GM19099 (cell line): Measurements from ENCODE around the gene AK3.

Source experiments
- POLR2A ChIP-seq: IDR thresholded peaks from 3 replicates; pipeline ENCODE4 v1.6.1; 2011; ENCODE audit warnings: low read depth; ENCODE audit not compliant: insufficient read length; ENCODE audit errors: extremely low read depth

AK3 gene

DNA sequence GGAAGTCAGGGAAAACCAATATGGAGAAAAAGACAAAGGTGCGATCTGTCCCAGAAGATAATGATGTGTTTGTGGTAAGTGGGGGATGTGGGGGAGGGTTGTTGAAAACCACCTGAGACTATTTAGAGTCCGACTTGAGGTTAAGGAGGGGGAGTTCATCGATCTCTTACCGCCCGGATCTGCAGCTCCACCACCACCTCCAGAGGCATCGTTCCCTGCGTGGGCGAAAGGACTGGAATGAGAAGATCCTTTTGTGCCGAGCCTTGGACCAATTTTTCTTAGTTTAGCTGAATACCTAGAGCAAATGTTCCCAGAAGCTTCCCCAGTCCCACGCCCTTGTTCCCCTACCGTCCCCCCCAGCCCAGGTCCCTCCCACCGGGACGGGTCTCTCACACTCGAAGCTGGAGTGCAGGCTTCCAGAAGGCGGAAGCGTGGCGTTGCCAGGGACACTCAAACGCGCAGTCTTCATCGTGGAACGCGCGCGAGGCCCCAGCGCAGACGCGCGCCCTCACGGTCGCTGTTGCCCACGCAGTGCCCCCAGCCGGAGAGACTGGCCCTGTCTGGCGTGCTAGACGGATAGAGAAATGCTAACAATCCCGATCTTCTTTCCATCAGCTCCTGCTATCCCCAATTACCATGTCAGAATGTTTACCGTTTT lies 74.8 kb downstream of the AK3 start, which contains the start of gene SPATA6L:
SPATA6L (minus strand) TSS at position 439 of the 658 bp plus-strand sequence; CDS start at position 209, 230 bp downstream.
- peak; percentile 33 for TF ChIP-seq POLR2A

DNA sequence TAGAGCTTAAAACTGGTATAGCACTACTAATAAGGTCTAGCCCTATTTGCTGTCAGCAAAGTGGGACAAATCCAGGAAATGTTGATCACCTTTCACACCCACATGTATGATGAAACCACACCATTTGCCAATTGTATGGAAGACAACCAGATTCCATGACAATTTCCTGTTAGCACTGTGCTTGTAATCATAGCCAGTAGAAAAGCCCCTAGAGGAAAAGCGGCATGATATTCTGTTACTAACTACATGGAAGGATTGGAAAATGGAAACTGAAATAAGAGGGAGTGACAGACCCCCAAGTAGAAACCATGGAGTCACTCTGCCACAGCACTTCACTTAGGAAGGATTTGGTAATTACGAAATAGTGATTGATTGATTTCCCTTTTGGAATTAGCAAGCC lies 75.6 kb downstream of the AK3 start:
- TF ChIP-seq POLR2A: no peak

DNA sequence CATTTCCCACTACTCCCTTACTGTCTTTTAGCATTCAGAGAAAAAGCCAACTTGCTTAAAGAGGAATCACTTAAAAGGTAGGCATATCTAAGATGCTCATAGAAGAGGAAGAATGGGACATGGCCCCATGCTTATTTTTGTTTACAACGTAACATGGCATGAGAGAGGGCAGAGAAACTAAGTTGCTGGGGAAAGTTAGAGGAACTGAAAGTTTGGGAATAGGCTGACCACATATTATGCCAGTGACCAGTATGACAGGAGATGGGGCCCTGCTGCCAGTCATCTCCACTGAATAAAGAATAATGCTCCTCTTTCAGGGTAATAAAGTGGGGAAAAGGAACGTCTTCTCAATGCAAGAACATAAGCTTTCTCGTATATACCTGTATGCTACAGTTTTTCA lies 77.0 kb downstream of the AK3 start:
- no peak for TF ChIP-seq POLR2A

DNA sequence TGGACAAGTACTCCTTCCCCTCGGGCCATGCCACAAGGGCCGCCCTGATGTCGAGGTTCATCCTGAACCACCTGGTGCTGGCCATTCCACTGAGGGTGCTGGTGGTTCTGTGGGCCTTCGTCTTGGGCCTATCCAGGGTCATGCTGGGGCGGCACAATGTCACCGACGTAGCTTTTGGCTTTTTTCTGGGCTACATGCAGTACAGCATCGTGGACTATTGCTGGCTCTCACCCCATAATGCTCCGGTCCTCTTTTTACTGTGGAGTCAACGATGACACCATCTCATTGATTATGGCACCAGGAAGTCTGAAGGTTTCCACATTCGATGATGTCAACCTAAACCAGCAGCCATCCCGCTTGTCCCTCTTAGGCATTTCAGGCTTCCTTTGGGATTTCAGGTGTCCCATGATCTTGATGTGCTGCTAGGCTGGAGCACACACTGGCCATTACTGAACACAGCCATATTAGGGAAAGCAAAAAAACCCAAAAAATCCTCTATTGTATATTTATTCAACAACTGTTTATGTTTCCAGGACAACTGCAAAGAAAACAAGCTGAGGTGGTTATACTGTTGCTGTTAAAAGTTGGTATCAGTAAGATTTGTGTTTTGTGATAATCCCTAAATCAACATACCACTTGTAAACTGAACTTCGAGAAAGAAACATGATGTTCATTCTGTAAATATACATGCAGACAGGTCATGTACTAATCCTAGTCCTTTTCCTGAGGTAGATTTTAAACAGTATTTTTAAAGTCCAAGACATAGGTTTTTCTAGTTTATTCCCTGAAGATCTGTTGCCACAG lies 77.8 kb downstream of the AK3 start:
- TF ChIP-seq POLR2A: no peak

DNA sequence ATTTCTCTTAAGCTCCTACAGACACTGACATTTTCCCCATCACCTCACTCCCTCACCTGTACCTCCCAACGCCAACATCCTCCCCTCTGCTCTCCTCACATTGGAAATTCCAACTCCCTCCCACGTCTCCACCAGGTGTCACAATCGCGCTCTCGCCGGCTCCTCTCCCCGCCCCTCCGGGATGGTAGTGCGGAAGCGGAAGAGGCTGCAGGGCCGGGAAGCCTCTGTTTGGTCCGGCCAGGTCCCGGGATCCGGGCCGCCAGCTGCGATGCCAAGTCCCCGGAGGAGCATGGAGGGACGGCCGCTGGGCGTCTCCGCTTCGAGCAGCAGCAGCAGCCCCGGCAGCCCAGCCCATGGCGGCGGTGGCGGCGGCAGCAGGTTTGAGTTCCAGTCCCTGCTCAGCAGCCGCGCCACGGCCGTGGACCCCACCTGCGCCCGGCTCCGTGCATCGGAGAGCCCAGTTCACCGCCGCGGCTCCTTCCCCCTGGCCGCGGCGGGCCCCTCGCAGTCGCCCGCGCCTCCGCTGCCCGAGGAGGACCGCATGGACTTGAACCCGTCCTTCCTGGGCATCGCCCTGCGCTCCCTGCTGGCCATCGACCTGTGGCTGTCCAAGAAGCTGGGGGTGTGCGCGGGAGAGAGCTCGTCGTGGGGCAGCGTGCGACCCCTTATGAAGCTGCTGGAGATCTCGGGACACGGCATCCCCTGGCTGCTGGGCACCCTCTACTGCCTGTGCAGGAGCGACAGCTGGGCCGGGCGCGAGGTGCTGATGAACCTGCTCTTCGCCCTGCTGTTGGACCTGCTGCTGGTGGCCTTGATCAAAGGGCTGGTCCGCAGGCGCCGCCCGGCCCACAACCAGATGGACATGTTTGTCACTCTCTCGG lies 78.7 kb downstream of the AK3 start, which contains the start of gene PLPP6:
PLPP6 (plus strand) TSS at position 187 of the 881 bp plus-strand sequence; CDS start at position 269, 82 bp downstream.
- TF ChIP-seq POLR2A: peak; percentile 90

DNA sequence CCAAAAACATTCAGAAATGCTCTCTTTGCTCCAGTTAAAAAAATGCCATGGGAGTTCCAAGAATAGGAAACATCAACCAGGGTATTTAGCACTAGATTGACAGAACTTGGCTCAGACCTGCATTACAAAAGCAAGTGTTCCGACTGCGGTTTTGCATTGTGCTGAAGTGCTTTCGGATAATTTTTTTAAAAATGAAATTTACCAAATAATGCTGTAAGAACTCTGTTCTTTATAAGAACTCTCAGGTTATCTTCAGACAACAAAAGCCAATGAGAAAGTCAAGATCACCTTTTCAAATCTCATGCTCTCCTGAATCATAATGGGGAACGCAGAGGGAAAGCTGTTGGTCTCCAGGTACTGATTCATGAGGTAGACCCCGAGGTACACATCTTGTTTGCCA lies 79.4 kb downstream of the AK3 start:
- TF ChIP-seq POLR2A: no peak

DNA sequence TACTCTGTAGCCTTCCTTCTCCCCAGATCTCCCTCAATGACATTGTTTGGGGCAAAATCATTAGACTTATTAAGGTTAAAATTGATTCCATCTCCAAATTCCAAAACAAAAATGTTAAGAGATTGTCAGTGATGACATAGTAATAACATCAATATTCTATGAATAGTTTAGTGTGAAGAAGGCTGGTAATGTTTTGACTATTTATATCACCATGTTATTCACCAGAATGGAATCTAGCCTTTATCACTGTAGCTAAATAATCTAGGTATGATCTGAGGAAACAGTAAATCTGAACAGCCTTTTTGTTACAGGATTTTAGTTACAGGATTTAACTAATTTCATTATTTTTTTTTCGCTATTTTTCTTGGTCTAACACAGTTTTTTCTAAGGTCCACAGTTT lies 79.8 kb downstream of the AK3 start:
- no peak for TF ChIP-seq POLR2A
